H1 (cell line): ENCODE data around the gene ICAM3. TPM values are rescaled to one million over a fixed set of nuclear protein-coding genes. Genes with fewer than 3 reads are reported as not detected.

ENCODE experiments used
- HDAC2 ChIP-seq, 2 experiments: fragments of 300-600 bp in 1 of 2; sonication (generic) in 1 of 2; IDR thresholded peaks; 2 replicates each; pipeline ENCODE4 v1.6.1; 2011 to 2012; ENCODE audit warnings: low read depth in 2 of 2, low read length in 2 of 2, mild to moderate bottlenecking in 2 of 2, moderate library complexity in 2 of 2, borderline replicate concordance in 1 of 2, inconsistent platforms in 1 of 2
- POLR2AphosphoS5 ChIP-seq: IDR thresholded peaks from 2 replicates; pipeline ENCODE4 v1.6.1; 2011; ENCODE audit warnings: low read depth, low read length
- TCF12 ChIP-seq: IDR thresholded peaks from 2 replicates; pipeline ENCODE4 v1.6.1; 2011; ENCODE audit warnings: low read depth, mild to moderate bottlenecking, low read length
- USF2 ChIP-seq: IDR thresholded peaks from 2 replicates; pipeline ENCODE4 v1.6.1; 2011; ENCODE audit warnings: low read length, improper control_type of control experiment
- polyA plus RNA-seq, 7 experiments: library from polyadenylated mRNA; depleted of rRNA in 3 of 7; stranded (reverse) in 5 of 7; unstranded in 2 of 7; fragments of >200 nt in 5 of 7; fragments of 200-250 nt in 2 of 7; gene quantifications; 1 replicate in 5 of 7; 2 replicates in 1 of 7; 4 replicates in 1 of 7; pipeline versions ENCODE4 v1.2.1 to v1.2.3, GENCODE V29; 2011 to 2013; ENCODE audit warnings: missing spikeins in 2 of 7, mixed read lengths in 2 of 7
- total RNA-seq: library from RNA; stranded (reverse); fragmentation: NEBNext Ultra II Directional; extraction: Animal tissue kit (Norgen Biotek cat#: 25700); gene quantifications from 2 replicates; pipeline ENCODE4 v1.2.1, GENCODE V29; 2021

The ICAM3 gene
- total and polyA plus RNA-seq, 2 of the 8 experiments (the other 6 are each of a cell fraction or from before 2014, with no cell fraction given), result 15.4 to 16.5 TPM

GRCh38 chr19:10361569-10362011 lies 22.2 kb upstream of the ICAM3 start (continued):
- TF ChIP-seq TCF12 (no peak), HDAC2 (IDR thresholded peaks at IDR 0.05; ENCODE audit: borderline replicate concordance in 1 of 2, low read depth in 2 of 2, low read length in 2 of 2) (no peak), POLR2AphosphoS5 (no peak), USF2 (no peak)
